Lower leg skin (tissue), 4 donors: ENCODE data around the gene PARD6B. TPM values are rescaled to one million over a fixed set of nuclear protein-coding genes. Genes with fewer than 3 reads are reported as not detected.
A peak's percentile ranks its signal among the peaks of the same experiment; 100 is the strongest.

ENCODE experiments used
- DNase-seq, 2 donors: peaks; one replicate each; pipeline ENCODE4 v3.0.0-alpha.2; 2019; ENCODE audit warnings: low spot score in 2 of 2
- H3K4me3 ChIP-seq: fragments of 200-600 bp; sonication (generic); 2 replicates; pipeline ENCODE4 v1.5.1; 2017; ENCODE audit warnings: mild to moderate bottlenecking, low read depth; ENCODE audit not compliant: poor library complexity, severe bottlenecking
- CTCF ChIP-seq, 3 donors: fragments of 450-650 bp; IDR thresholded peaks; one replicate each; pipeline ENCODE4 v1.5.1; 2016; ENCODE audit warnings: antibody characterized with exemption in 3 of 3, mild to moderate bottlenecking in 3 of 3, moderate library complexity in 2 of 3
- POLR2A ChIP-seq, 2 donors: fragments of 450-650 bp; IDR thresholded peaks; one replicate each; pipeline ENCODE4 v1.6.1; 2016 to 2017; ENCODE audit warnings: antibody characterized with exemption in 2 of 2, mild to moderate bottlenecking in 1 of 2, moderate library complexity in 1 of 2
- WGBS, 2 donors: methylation state at CpG; one replicate each; pipeline ENCODE4 v1.1.5; 2018; 5-methylcytosine and 5-hydroxymethylcytosine counted together
- intact Hi-C: fragments of 100-400 bp; cut with DNase I; formaldehyde crosslinking; loops from one replicate; pipeline ENCODE4 v1.15.0; 2023; ENCODE audit warnings: low total_unique reads
- total RNA-seq, 4 donors: library from RNA; depleted of rRNA; stranded (reverse); fragments of >200 nt; gene quantifications; one replicate each; pipeline ENCODE4 v1.1.0, GENCODE V29; 2016

The PARD6B gene
- total RNA-seq, 4 donors from 2014 or later = 10.5 to 11.8 (median 10.9) TPM

GRCh38 chr20:50715694-50716093, 15.7 kb upstream of the PARD6B start:
- intact Hi-C loops = no loop called here
- no peak for TF ChIP-seq POLR2A (IDR thresholded peaks at IDR 0.05)
- no peak for TF ChIP-seq CTCF (IDR thresholded peaks at IDR 0.05)
- peak in 1 of 2 donors; percentile 25 for DNase-seq
- 83 to 84% methylated on average over 3 of the region's 3 CpGs for WGBS, 2 donors
- H3K4me3 ChIP-seq = no peak overlapping the region

GRCh38 chr20:50716518-50716917, 14.9 kb upstream of the PARD6B start:
- TF ChIP-seq CTCF (IDR thresholded peaks at IDR 0.05) (no peak), POLR2A (IDR thresholded peaks at IDR 0.05) (no peak)
- intact Hi-C loops = no loop called here
- DNase-seq = no peak
- 44 to 50% methylated on average over 1 of the region's 1 CpG for WGBS, 2 donors
- H3K4me3 ChIP-seq = no peak overlapping the region

GRCh38 chr20:50717312-50717711, 14.1 kb upstream of the PARD6B start:
- TF ChIP-seq POLR2A (IDR thresholded peaks at IDR 0.05) = no peak
- TF ChIP-seq CTCF (IDR thresholded peaks at IDR 0.05) = no peak
- intact Hi-C loops = no loop called here
- DNase-seq = peak in 1 of 2 donors; percentile 18
- no peak overlapping the region for H3K4me3 ChIP-seq
- 50 to 90% methylated on average over 2 of the region's 2 CpGs for WGBS, 2 donors

- intact Hi-C loops = no loop called here
- DNase-seq = peak in 1 of 2 donors; percentile 77
- no peak for TF ChIP-seq CTCF (IDR thresholded peaks at IDR 0.05)
- TF ChIP-seq POLR2A (IDR thresholded peaks at IDR 0.05) = no peak
Observed at GRCh38 chr20:50717974-50718761, 13.2 kb upstream of the PARD6B start.

GRCh38 chr20:50719328-50719727, 12.1 kb upstream of the PARD6B start:
- intact Hi-C loops = no loop called here
- TF ChIP-seq POLR2A (IDR thresholded peaks at IDR 0.05) = no peak
- no peak for TF ChIP-seq CTCF (IDR thresholded peaks at IDR 0.05)
- WGBS, 2 donors = 85 to 91% methylated on average over 4 of the region's 4 CpGs
- no peak for DNase-seq
- no peak overlapping the region for H3K4me3 ChIP-seq

More at GRCh38 chr20:50717974-50718761, 13.2 kb upstream of the PARD6B start:
- H3K4me3 ChIP-seq = no peak overlapping the region
- WGBS, 2 donors = 71 to 74% methylated on average over 13 of the region's 13 CpGs
